ENCODE measurements around the gene TMEM139. TPM values are rescaled to one million over a fixed set of nuclear protein-coding genes. Genes with fewer than 3 reads are reported as not detected.
A peak's percentile ranks its signal among the peaks of the same experiment; 100 is the strongest.

The TMEM139 gene
- total RNA-seq, 1 donor from 2014 or later = 0.20 TPM

DNA sequence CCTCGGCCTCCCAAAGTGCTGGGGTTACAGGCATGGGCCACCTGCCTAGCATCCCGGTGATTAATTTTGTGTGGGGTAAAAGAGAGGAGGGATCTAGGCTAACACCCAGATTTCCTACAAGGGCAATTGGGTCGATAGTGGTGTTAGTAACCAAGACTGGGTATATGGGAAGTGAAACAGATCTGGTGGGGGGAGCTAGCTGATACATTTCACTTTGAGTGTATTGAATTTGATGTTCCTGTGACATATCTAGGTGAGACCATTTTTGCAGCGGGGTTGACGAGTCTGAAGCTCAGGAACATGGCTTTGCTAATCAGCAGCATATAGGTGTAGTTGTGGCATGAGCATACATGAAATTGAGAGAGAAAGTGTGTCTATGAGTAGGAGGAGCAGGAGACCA lies 43.1 kb downstream of the TMEM139 start:
- Mint-ChIP-seq H3K9me3 (ENCODE audit: unreplicated experiment) (no peaks in the 10 kb centered on the region), H3K36me3 (ENCODE audit: low read depth, unreplicated experiment) (no peaks in the 10 kb centered on the region), H3K27me3 (ENCODE audit: low read depth, unreplicated experiment) (peaks cover 4% of the 10 kb centered on the region), H3K27ac (ENCODE audit: unreplicated experiment) (no peak overlapping the region), H3K4me1 (ENCODE audit: low read depth, unreplicated experiment) (peaks cover 4% of the 10 kb centered on the region), H3K4me3 (ENCODE audit: unreplicated experiment) (no peak overlapping the region)
- no peak overlapping the region for H3K4me2 ChIP-seq (ENCODE audit: low read length)
- no peak for DNase-seq (ENCODE audit: low read depth)
- H2AFZ ChIP-seq (ENCODE audit: low read depth, low read length) = no peak overlapping the region
- H3K9me3 ChIP-seq (ENCODE audit: insufficient read depth, low read depth, low read length) = no peaks in the 10 kb centered on the region
- no peaks in the 10 kb centered on the region for H3K27me3 ChIP-seq (ENCODE audit: insufficient read depth, low read length)
- no peaks in the 10 kb centered on the region for H4K20me1 ChIP-seq (ENCODE audit: insufficient read depth, low read length)
- H3K9ac ChIP-seq (ENCODE audit: low read length) = no peak overlapping the region
- no peak for TF ChIP-seq EZH2 (IDR thresholded peaks at IDR 0.05; ENCODE audit: insufficient read depth, low read length)
- TF ChIP-seq, protein P1, sequence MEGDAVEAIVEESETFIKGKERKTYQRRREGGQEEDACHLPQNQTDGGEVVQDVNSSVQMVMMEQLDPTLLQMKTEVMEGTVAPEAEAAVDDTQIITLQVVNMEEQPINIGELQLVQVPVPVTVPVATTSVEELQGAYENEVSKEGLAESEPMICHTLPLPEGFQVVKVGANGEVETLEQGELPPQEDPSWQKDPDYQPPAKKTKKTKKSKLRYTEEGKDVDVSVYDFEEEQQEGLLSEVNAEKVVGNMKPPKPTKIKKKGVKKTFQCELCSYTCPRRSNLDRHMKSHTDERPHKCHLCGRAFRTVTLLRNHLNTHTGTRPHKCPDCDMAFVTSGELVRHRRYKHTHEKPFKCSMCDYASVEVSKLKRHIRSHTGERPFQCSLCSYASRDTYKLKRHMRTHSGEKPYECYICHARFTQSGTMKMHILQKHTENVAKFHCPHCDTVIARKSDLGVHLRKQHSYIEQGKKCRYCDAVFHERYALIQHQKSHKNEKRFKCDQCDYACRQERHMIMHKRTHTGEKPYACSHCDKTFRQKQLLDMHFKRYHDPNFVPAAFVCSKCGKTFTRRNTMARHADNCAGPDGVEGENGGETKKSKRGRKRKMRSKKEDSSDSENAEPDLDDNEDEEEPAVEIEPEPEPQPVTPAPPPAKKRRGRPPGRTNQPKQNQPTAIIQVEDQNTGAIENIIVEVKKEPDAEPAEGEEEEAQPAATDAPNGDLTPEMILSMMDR (IDR thresholded peaks at IDR 0.05; ENCODE audit: insufficient read depth, low read depth, low read length) = no peak
- H3K4me1 ChIP-seq (ENCODE audit: insufficient read depth, low read length) = peaks cover 4% of the 10 kb centered on the region
- no peak overlapping the region for H3K27ac ChIP-seq (ENCODE audit: low read depth, low read length)
- H3K79me2 ChIP-seq (ENCODE audit: insufficient read depth, low read length) = no peaks in the 10 kb centered on the region
- H3K36me3 ChIP-seq (ENCODE audit: insufficient read depth, low read length) = no peaks in the 10 kb centered on the region
- FAIRE-seq = no peak
- no peak overlapping the region for H3K4me3 ChIP-seq (ENCODE audit: insufficient read depth, low read depth, low read length)

GRCh38 chr7:143329471-143330170 lies 44.9 kb downstream of the TMEM139 start:
- TF ChIP-seq, protein P1 (IDR thresholded peaks at IDR 0.05; ENCODE audit: insufficient read depth, low read depth, low read length) = no peak
- TF ChIP-seq EZH2 (IDR thresholded peaks at IDR 0.05; ENCODE audit: insufficient read depth, low read length) = no peak
- Histone ChIP-seq H3K36me3 (ENCODE audit: insufficient read depth, low read length) (no peaks in the 10 kb centered on the region), H3K9me3 (ENCODE audit: insufficient read depth, low read depth, low read length) (no peaks in the 10 kb centered on the region), H4K20me1 (ENCODE audit: insufficient read depth, low read length) (no peaks in the 10 kb centered on the region), H3K4me1 (ENCODE audit: insufficient read depth, low read length) (peaks cover 4% of the 10 kb centered on the region), H3K27me3 (ENCODE audit: insufficient read depth, low read length) (no peaks in the 10 kb centered on the region), H3K79me2 (ENCODE audit: insufficient read depth, low read length) (no peaks in the 10 kb centered on the region), H3K4me2 (ENCODE audit: low read length) (no peak overlapping the region), H3K27ac (ENCODE audit: low read depth, low read length) (no peak overlapping the region), H2AFZ (ENCODE audit: low read depth, low read length) (no peak overlapping the region), H3K4me3 (ENCODE audit: insufficient read depth, low read depth, low read length) (no peak overlapping the region), H3K9ac (ENCODE audit: low read length) (no peak overlapping the region)
- H3K36me3 Mint-ChIP-seq (ENCODE audit: low read depth, unreplicated experiment) = no peaks in the 10 kb centered on the region
- FAIRE-seq (no peak), DNase-seq (ENCODE audit: low read depth) (no peak)
- H3K4me3 Mint-ChIP-seq (ENCODE audit: unreplicated experiment) = no peak overlapping the region
- no peak overlapping the region for H3K27ac Mint-ChIP-seq (ENCODE audit: unreplicated experiment)
- peaks cover 4% of the 10 kb centered on the region for H3K4me1 Mint-ChIP-seq (ENCODE audit: low read depth, unreplicated experiment)
- H3K9me3 Mint-ChIP-seq (ENCODE audit: unreplicated experiment) = no peaks in the 10 kb centered on the region
- H3K27me3 Mint-ChIP-seq (ENCODE audit: low read depth, unreplicated experiment) = peaks cover 4% of the 10 kb centered on the region

GRCh38 chr7:143331179-143331801 lies 46.5 kb downstream of the TMEM139 start:
- Mint-ChIP-seq H3K36me3 (ENCODE audit: low read depth, unreplicated experiment) (no peaks in the 10 kb centered on the region), H3K27me3 (ENCODE audit: low read depth, unreplicated experiment) (peaks cover 4% of the 10 kb centered on the region), H3K4me1 (ENCODE audit: low read depth, unreplicated experiment) (peaks cover 4% of the 10 kb centered on the region), H3K4me3 (ENCODE audit: unreplicated experiment) (no peak overlapping the region), H3K27ac (ENCODE audit: unreplicated experiment) (no peak overlapping the region), H3K9me3 (ENCODE audit: unreplicated experiment) (no peaks in the 10 kb centered on the region)
- peak overlapping the region; percentile 32 for H3K4me2 ChIP-seq (ENCODE audit: low read length)
- no peaks in the 10 kb centered on the region for H3K36me3 ChIP-seq (ENCODE audit: insufficient read depth, low read length)
- FAIRE-seq = peak; percentile 49
- H3K9ac ChIP-seq (ENCODE audit: low read length) = no peak overlapping the region
- H3K4me3 ChIP-seq (ENCODE audit: insufficient read depth, low read depth, low read length) = no peak overlapping the region
- no peaks in the 10 kb centered on the region for H3K9me3 ChIP-seq (ENCODE audit: insufficient read depth, low read depth, low read length)
- no peaks in the 10 kb centered on the region for H4K20me1 ChIP-seq (ENCODE audit: insufficient read depth, low read length)
- DNase-seq (ENCODE audit: low read depth) = peak; percentile 86
- peaks cover 4% of the 10 kb centered on the region for H3K4me1 ChIP-seq (ENCODE audit: insufficient read depth, low read length)
- TF ChIP-seq, protein P1 (IDR thresholded peaks at IDR 0.05; ENCODE audit: insufficient read depth, low read depth, low read length) = no peak
- no peak for TF ChIP-seq EZH2 (IDR thresholded peaks at IDR 0.05; ENCODE audit: insufficient read depth, low read length)
- H3K27me3 ChIP-seq (ENCODE audit: insufficient read depth, low read length) = no peaks in the 10 kb centered on the region
- H3K27ac ChIP-seq (ENCODE audit: low read depth, low read length) = peak overlapping the region; percentile 20
- no peaks in the 10 kb centered on the region for H3K79me2 ChIP-seq (ENCODE audit: insufficient read depth, low read length)
- H2AFZ ChIP-seq (ENCODE audit: low read depth, low read length) = no peak overlapping the region

Data from astrocyte (in vitro differentiated cells and primary cell).